SK-N-SH treated with all-trans-retinoic acid at 6 μM for 48 hours (cell line): Measurements from ENCODE around the gene NFIA.

ENCODE experiments used
- ATAC-seq: fragments of 200-7000 bp; cut with Tn5 transposase; 3 replicates; pipeline ENCODE4 v1.9.1; 2020; ENCODE audit warnings: mild to moderate bottlenecking, moderate library complexity
- BACH2 ChIP-seq: fragments of 250-450 bp; sonication (Bioruptor Pico); IDR thresholded peaks from 2 replicates; pipeline ENCODE4 v1.9.0; 2021; ENCODE audit warnings: mild to moderate bottlenecking, borderline replicate concordance
- CSDC2 ChIP-seq: fragments of 250-450 bp; sonication (Bioruptor Pico); IDR thresholded peaks from 2 replicates; pipeline ENCODE4 v1.5.0; 2020; ENCODE audit warnings: mild to moderate bottlenecking, moderate library complexity
- ESRRG ChIP-seq: fragments of 250-450 bp; sonication (Bioruptor Pico); IDR thresholded peaks from 2 replicates; pipeline ENCODE4 v1.6.1; 2021; ENCODE audit warnings: mild to moderate bottlenecking
- GLIS3 ChIP-seq: fragments of 250-450 bp; sonication (Bioruptor Pico); IDR thresholded peaks from 2 replicates; pipeline ENCODE4 v1.5.0; 2020; ENCODE audit warnings: mild to moderate bottlenecking, moderate library complexity
- ISL1 ChIP-seq: fragments of 250-450 bp; sonication (Bioruptor Pico); IDR thresholded peaks from 2 replicates; pipeline ENCODE4 v2.1.2; 2022; ENCODE audit warnings: mild to moderate bottlenecking, moderate library complexity
- OSR1 ChIP-seq: fragments of 250-450 bp; sonication (Bioruptor Pico); IDR thresholded peaks from 2 replicates; pipeline ENCODE4 v1.8.0; 2022; ENCODE audit warnings: moderate library complexity, mild to moderate bottlenecking, inconsistent platforms
- PPARA ChIP-seq: fragments of 250-450 bp; sonication (Bioruptor Pico); IDR thresholded peaks from 2 replicates; pipeline ENCODE4 v1.5.0; 2020; ENCODE audit warnings: mild to moderate bottlenecking, borderline replicate concordance
- RARB ChIP-seq: fragments of 250-450 bp; sonication (Bioruptor Pico); IDR thresholded peaks from 2 replicates; pipeline ENCODE4 v1.8.0; 2021; ENCODE audit warnings: mild to moderate bottlenecking, moderate library complexity
- SNAI2 ChIP-seq: fragments of 250-450 bp; sonication (Bioruptor Pico); IDR thresholded peaks from 2 replicates; pipeline ENCODE4 v1.5.0; 2020; ENCODE audit warnings: mild to moderate bottlenecking, moderate library complexity
- TCF4 ChIP-seq: fragments of 250-450 bp; sonication (Bioruptor Pico); IDR thresholded peaks from 2 replicates; pipeline ENCODE4 v1.8.0; 2021; ENCODE audit warnings: mild to moderate bottlenecking, moderate library complexity, borderline replicate concordance
- TOX ChIP-seq: fragments of 250-450 bp; sonication (Bioruptor Pico); IDR thresholded peaks from 2 replicates; pipeline ENCODE4 v1.8.0; 2021; ENCODE audit warnings: mild to moderate bottlenecking, moderate library complexity, borderline replicate concordance
- ZC3H10 ChIP-seq: fragments of 250-450 bp; sonication (Bioruptor Pico); IDR thresholded peaks from 2 replicates; pipeline ENCODE4 v1.5.1; 2021; ENCODE audit warnings: mild to moderate bottlenecking, moderate library complexity
- ZFP3 ChIP-seq: fragments of 250-450 bp; sonication (Bioruptor Pico); IDR thresholded peaks from 2 replicates; pipeline ENCODE4 v1.5.0; 2020; ENCODE audit warnings: mild to moderate bottlenecking, moderate library complexity
- ZFP30 ChIP-seq: fragments of 450-650 bp; formaldehyde crosslinking; IDR thresholded peaks from 2 replicates; pipeline ENCODE4 v1.5.0; 2022; ENCODE audit warnings: mild to moderate bottlenecking, moderate library complexity
- ZNF565 ChIP-seq: fragments of 450-650 bp; formaldehyde crosslinking; conservative IDR thresholded peaks from 2 replicates; pipeline ENCODE4 v1.5.0; 2020; ENCODE audit warnings: low read depth, mild to moderate bottlenecking, moderate library complexity
- ZNF70 ChIP-seq: fragments of 450-650 bp; formaldehyde crosslinking; IDR thresholded peaks from 2 replicates; pipeline ENCODE4 v1.5.0; 2020; ENCODE audit warnings: mild to moderate bottlenecking, moderate library complexity
- ZNF8 ChIP-seq: fragments of 450-650 bp; formaldehyde crosslinking; IDR thresholded peaks from 2 replicates; pipeline ENCODE4 v1.5.0; 2020; ENCODE audit warnings: mild to moderate bottlenecking, moderate library complexity
- TF ChIP-seq, protein P1 (sequence below): fragments of 250-450 bp; sonication (Bioruptor Pico); IDR thresholded peaks from 2 replicates; pipeline ENCODE4 v1.5.1; 2020; ENCODE audit warnings: low read depth, mild to moderate bottlenecking, moderate library complexity
- TF ChIP-seq, protein P2 (sequence below): fragments of 250-450 bp; sonication (Bioruptor Pico); IDR thresholded peaks from 2 replicates; pipeline ENCODE4 v1.8.0; 2020; ENCODE audit warnings: mild to moderate bottlenecking, moderate library complexity, borderline replicate concordance
- TF ChIP-seq, protein P3 (sequence below): fragments of 250-450 bp; sonication (Bioruptor Pico); IDR thresholded peaks from 2 replicates; pipeline ENCODE4 v1.8.0; 2021; ENCODE audit warnings: low read depth, mild to moderate bottlenecking, moderate library complexity, borderline replicate concordance
- TF ChIP-seq, protein P4 (sequence below): fragments of 250-450 bp; sonication (Bioruptor Pico); IDR thresholded peaks from 2 replicates; pipeline ENCODE4 v1.5.1; 2021; ENCODE audit warnings: mild to moderate bottlenecking, moderate library complexity

NFIA gene

DNA sequence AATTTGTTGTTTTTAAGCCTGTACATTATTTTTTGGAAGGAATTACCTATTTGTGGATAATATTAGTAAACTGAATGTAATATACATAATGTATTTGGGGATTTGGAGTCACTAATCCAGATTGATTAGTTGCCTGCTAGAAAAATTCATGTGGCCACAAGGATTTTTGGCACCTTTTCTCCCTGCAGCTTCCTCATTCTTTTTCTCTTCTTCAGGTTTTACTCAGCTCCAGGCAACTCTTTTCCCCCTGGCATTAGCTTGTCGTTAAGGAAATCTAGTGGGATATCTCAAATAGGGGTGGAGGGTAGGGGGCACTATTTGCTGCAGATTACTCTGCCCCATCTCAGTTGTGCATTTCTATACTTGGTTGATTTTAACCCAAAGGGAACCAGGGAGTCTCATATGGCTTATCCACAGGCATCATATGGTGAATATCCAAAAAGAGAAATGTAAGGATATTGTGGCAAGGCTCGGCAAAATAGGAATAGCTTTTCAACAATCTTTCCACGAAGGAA, 203.1 kb downstream of the NFIA start (continued):
- TF ChIP-seq, protein P1, sequence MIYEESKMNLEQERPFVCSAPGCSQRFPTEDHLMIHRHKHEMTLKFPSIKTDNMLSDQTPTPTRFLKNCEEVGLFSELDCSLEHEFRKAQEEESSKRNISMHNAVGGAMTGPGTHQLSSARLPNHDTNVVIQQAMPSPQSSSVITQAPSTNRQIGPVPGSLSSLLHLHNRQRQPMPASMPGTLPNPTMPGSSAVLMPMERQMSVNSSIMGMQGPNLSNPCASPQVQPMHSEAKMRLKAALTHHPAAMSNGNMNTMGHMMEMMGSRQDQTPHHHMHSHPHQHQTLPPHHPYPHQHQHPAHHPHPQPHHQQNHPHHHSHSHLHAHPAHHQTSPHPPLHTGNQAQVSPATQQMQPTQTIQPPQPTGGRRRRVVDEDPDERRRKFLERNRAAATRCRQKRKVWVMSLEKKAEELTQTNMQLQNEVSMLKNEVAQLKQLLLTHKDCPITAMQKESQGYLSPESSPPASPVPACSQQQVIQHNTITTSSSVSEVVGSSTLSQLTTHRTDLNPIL (CRISPR knock-in tag) = no peak
- TF ChIP-seq ZFP30 (CRISPR knock-in tag) (no peak), ZNF8 (CRISPR knock-in tag) (no peak), ZFP3 (CRISPR knock-in tag) (no peak), TOX (CRISPR knock-in tag) (no peak), ZNF565 (CRISPR knock-in tag) (no peak)

DNA sequence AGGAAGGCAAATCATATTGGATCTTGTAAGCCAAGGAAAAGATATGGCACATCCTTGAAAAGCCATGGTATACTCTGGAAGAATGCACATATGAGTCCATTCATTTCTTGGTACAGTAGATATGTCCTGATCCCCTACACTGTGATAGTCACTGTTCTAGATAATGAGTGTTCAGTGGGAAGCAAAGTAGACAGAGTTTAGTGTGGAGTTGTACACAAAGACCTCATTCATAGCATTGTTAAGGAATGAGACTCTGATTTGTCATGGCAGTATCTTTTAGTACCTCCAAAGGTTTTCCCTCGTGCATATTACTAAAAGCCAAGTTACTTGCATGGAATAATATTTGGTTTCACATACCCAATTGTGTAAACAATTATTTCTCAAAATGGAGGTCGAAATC, 204.7 kb downstream of the NFIA start:
- no peak for ATAC-seq
- TF ChIP-seq, protein P2, sequence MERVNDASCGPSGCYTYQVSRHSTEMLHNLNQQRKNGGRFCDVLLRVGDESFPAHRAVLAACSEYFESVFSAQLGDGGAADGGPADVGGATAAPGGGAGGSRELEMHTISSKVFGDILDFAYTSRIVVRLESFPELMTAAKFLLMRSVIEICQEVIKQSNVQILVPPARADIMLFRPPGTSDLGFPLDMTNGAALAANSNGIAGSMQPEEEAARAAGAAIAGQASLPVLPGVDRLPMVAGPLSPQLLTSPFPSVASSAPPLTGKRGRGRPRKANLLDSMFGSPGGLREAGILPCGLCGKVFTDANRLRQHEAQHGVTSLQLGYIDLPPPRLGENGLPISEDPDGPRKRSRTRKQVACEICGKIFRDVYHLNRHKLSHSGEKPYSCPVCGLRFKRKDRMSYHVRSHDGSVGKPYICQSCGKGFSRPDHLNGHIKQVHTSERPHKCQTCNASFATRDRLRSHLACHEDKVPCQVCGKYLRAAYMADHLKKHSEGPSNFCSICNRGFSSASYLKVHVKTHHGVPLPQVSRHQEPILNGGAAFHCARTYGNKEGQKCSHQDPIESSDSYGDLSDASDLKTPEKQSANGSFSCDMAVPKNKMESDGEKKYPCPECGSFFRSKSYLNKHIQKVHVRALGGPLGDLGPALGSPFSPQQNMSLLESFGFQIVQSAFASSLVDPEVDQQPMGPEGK = no peak
- no peak for TF ChIP-seq OSR1
- TF ChIP-seq ZNF70 (CRISPR knock-in tag) = no peak

DNA sequence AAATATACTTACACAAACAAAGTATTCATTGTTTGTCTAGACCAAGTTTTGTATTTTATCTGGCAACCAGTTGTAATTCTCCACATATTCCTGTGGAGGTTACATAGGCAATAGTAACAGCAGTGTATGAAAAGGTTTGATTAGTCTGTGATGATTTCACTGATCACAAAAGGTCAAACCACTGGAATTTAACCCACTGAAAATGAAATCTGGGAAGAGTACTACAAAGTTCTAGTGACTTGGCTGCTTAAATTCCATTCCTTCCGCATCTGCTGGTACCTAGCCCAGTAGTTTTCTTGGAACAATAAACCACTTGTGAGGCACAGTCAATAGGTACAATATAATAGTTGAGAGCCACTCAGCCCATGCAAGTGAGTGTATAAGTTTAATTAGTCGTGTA, 205.4 kb downstream of the NFIA start:
- ATAC-seq = no peak
- TF ChIP-seq ESRRG (CRISPR knock-in tag) (no peak), TOX (CRISPR knock-in tag) (no peak), BACH2 (CRISPR knock-in tag) (no peak), ZNF8 (CRISPR knock-in tag) (no peak), GLIS3 (CRISPR knock-in tag) (no peak), TCF4 (CRISPR knock-in tag) (no peak), RARB (CRISPR knock-in tag) (no peak), ISL1 (CRISPR knock-in tag) (no peak), ZNF565 (CRISPR knock-in tag) (no peak), PPARA (CRISPR knock-in tag) (no peak), CSDC2 (CRISPR knock-in tag) (no peak), OSR1 (no peak)
- TF ChIP-seq, protein P2 = no peak
- TF ChIP-seq, protein P3, sequence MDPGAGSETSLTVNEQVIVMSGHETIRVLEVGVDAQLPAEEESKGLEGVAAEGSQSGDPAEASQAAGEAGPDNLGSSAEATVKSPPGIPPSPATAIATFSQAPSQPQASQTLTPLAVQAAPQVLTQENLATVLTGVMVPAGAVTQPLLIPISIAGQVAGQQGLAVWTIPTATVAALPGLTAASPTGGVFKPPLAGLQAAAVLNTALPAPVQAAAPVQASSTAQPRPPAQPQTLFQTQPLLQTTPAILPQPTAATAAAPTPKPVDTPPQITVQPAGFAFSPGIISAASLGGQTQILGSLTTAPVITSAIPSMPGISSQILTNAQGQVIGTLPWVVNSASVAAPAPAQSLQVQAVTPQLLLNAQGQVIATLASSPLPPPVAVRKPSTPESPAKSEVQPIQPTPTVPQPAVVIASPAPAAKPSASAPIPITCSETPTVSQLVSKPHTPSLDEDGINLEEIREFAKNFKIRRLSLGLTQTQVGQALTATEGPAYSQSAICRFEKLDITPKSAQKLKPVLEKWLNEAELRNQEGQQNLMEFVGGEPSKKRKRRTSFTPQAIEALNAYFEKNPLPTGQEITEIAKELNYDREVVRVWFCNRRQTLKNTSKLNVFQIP (CRISPR knock-in tag) = no peak
- TF ChIP-seq, protein P4, sequence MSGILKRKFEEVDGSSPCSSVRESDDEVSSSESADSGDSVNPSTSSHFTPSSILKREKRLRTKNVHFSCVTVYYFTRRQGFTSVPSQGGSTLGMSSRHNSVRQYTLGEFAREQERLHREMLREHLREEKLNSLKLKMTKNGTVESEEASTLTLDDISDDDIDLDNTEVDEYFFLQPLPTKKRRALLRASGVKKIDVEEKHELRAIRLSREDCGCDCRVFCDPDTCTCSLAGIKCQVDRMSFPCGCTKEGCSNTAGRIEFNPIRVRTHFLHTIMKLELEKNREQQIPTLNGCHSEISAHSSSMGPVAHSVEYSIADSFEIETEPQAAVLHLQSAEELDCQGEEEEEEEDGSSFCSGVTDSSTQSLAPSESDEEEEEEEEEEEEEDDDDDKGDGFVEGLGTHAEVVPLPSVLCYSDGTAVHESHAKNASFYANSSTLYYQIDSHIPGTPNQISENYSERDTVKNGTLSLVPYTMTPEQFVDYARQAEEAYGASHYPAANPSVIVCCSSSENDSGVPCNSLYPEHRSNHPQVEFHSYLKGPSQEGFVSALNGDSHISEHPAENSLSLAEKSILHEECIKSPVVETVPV (CRISPR knock-in tag) = no peak

DNA sequence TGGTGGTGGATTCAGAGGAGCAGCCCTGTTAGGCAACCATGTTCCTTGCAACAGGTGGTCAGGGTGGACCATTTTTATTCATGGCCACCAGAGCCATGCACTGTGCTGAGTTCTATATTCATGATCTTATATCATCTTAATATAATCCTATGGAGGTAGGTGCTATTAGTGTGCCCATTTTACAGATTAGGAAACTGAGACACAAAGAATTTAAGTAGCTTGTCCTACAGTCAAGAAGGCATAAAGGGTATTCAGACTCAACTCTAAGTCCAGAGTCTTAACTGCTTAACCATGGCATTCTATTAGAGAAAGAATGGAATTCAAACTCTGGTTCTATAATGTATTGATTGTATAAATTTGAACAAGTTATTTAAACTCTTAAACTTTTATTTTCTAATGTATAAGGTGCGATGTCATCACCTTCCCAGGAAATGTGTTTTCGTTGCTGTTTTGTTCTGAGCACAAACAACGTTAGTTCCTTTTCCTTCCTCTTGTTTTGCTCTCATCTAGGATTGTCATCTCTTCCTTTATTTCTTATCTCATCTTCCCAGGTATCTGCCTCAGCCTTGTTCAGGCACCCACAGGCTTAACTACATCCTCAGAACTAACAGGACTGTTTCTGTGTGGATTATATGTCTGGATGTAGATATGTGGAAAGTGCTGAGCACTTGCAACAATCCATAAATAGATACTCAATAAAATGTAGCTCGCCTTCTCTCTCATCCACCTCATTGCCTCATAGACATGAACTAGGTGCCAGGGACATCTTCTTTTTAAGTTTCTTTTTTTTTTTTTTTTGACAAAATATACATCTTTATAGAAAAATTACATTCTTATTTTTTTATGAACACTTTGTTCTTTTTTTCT, 207.1 kb downstream of the NFIA start:
- no peak for ATAC-seq
- TF ChIP-seq SNAI2 (CRISPR knock-in tag) = no peak
- no peak for TF ChIP-seq ESRRG (CRISPR knock-in tag)
- TF ChIP-seq, protein P2 = no peak
- TF ChIP-seq ZC3H10 (CRISPR knock-in tag) = no peak
- TF ChIP-seq, protein P4 (CRISPR knock-in tag) = no peak
- no peak for TF ChIP-seq RARB (CRISPR knock-in tag)
- TF ChIP-seq, protein P1 (CRISPR knock-in tag) = no peak
- TF ChIP-seq ISL1 (CRISPR knock-in tag) = no peak
- TF ChIP-seq TCF4 (CRISPR knock-in tag) = no peak
- TF ChIP-seq BACH2 (CRISPR knock-in tag) = no peak
